Stimulated activated CD8-positive, alpha-beta memory T cell treated with anti-CD3 and anti-CD28 coated beads, Interleukin-12 subunit alpha, Interleukin-12 subunit beta, amount 100 ng/mL, for 4 hours (primary cell): ENCODE measurements around the gene ERMP1.

Source experiments
- DNase-seq: peaks from one replicate; pipeline ENCODE4 v3.0.0-alpha.2; 2020; ENCODE audit warnings: low read depth

Gene ERMP1

GRCh38 chr9:5852987-5853386 lies 20.1 kb upstream of the ERMP1 start:
- no peak for DNase-seq

GRCh38 chr9:5851445-5851844 lies 18.5 kb upstream of the ERMP1 start:
- no peak for DNase-seq

GRCh38 chr9:5850724-5851122 lies 17.8 kb upstream of the ERMP1 start:
- DNase-seq: no peak

GRCh38 chr9:5848372-5848882 lies 15.5 kb upstream of the ERMP1 start:
- DNase-seq: no peak

- no peak for DNase-seq
Measured at GRCh38 chr9:5846501-5846921, 13.6 kb upstream of the ERMP1 start.

- no peak for DNase-seq
Measured at GRCh38 chr9:5846096-5846495, 13.2 kb upstream of the ERMP1 start.

- no peak for DNase-seq
Measured at GRCh38 chr9:5845157-5845531, 12.2 kb upstream of the ERMP1 start.

GRCh38 chr9:5843794-5844471 lies 11.0 kb upstream of the ERMP1 start:
- DNase-seq: no peak

- no peak for DNase-seq
Measured at GRCh38 chr9:5842929-5843793, 10.2 kb upstream of the ERMP1 start.

- DNase-seq: peak; percentile 20
Measured at GRCh38 chr9:5841771-5842573, 9.1 kb upstream of the ERMP1 start.

- no peak for DNase-seq
Measured at GRCh38 chr9:5840788-5841187, 7.9 kb upstream of the ERMP1 start.

- DNase-seq: no peak
Measured at GRCh38 chr9:5839572-5839902, 6.6 kb upstream of the ERMP1 start.

GRCh38 chr9:5838884-5839571 lies 6.1 kb upstream of the ERMP1 start:
- DNase-seq: no peak

- DNase-seq: no peak
Measured at GRCh38 chr9:5835808-5836207, 2.9 kb upstream of the ERMP1 start.

GRCh38 chr9:5834214-5834613 lies 1.3 kb upstream of the ERMP1 start:
- no peak for DNase-seq

- DNase-seq: no peak
Measured at GRCh38 chr9:5832071-5832537, 813 bp downstream of the ERMP1 start.

- DNase-seq: no peak
Measured at GRCh38 chr9:5825895-5826622, 6.9 kb downstream of the ERMP1 start.

- DNase-seq: no peak
Measured at GRCh38 chr9:5825223-5825622, 7.7 kb downstream of the ERMP1 start.

- no peak for DNase-seq
Measured at GRCh38 chr9:5820425-5820824, 12.5 kb downstream of the ERMP1 start.

- DNase-seq: no peak
Measured at GRCh38 chr9:5819174-5819573, 13.7 kb downstream of the ERMP1 start.
